IPS DF 6.9 (cell line): ENCODE results near the gene GRK1.
A peak's percentile ranks its signal among the peaks of the same experiment; 100 is the strongest.
"Not testable (repeated sequence)": the region's sequence is repeated elsewhere in the genome, so short reads cannot be mapped to it uniquely, and the experiment has no call there.

Experiments used
- DNase-seq: peaks from one replicate; pipeline ENCODE4 v3.0.0-alpha.2; 2013; ENCODE audit warnings: low read depth, low spot score
- H3K27ac ChIP-seq: one replicate; pipeline ENCODE4 v1.5.1; 2013; ENCODE audit warnings: low read length, control low read depth
- H3K27me3 ChIP-seq: 2 replicates; pipeline ENCODE4 v1.6.1; 2013; ENCODE audit warnings: mild to moderate bottlenecking, low read length; ENCODE audit not compliant: control insufficient read depth, insufficient read depth
- H3K36me3 ChIP-seq: 2 replicates; pipeline ENCODE4 v1.6.1; 2013; ENCODE audit warnings: low read length; ENCODE audit not compliant: control insufficient read depth, insufficient read depth
- H3K4me1 ChIP-seq: 2 replicates; pipeline ENCODE4 v1.6.1; 2013; ENCODE audit warnings: low read length; ENCODE audit not compliant: control insufficient read depth, insufficient read depth
- H3K4me3 ChIP-seq: 2 replicates; pipeline ENCODE4 v1.5.1; 2013; ENCODE audit warnings: mild to moderate bottlenecking, low read length
- H3K9me3 ChIP-seq: 2 replicates; pipeline ENCODE4 v1.6.1; 2013; ENCODE audit warnings: low read length, inconsistent platforms; ENCODE audit not compliant: control insufficient read depth, insufficient read depth
- WGBS: extraction: QIAGEN DNeasy Blood & Tissue Kit; methylation state at CpG from one replicate; pipeline ENCODE4 v1.1.7; 2013; ENCODE audit warnings: mixed read lengths, missing lambda C conversion rate; ENCODE audit not compliant: insufficient read length, insufficient coverage; 5-methylcytosine and 5-hydroxymethylcytosine counted together

GRK1 gene

DNA sequence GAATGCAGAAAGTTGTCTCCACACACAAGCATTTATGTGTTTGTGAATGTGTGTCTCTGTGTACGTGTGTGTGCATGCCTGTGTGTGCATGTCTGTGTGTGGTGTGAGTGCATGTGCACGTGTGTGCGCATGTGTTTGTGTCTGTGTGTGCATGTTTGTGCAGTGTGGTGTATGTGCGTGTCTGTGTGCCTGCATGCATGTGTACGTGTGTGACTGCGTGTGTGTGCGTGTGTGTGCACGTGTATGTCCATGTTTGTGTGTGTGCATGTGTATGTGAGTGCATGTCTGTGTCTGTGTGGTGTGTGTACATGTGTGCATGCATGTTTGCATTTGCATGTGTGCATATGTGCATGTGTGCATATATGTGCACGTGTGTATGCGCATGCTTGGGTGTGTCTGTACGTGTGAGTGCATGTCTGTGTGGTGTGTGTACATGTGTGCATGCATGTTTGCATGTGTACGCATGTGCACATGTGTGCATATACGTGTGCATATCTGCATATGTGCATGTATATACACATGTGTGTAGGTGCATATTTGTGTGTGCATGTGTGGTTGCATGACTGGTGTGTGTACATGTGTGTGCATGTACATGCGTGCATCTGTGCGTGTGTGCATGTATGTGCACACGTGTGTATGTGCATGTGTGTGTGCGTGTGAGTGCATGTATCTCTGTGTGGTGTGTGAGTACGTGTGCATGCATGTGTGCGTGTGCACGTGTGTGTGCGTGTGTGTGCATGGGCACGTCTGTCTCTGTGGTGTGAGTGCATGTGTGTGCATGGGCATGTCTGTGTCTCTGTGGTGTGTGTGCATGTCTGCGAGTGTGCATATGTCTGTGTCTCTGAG is 83.8 kb downstream of the GRK1 start:
- no CpG with 5 or more reads among the region's 23 CpGs for WGBS
- H3K27me3 ChIP-seq, result no peaks in the 10 kb centered on the region
- H3K4me1 ChIP-seq, result no peaks in the 10 kb centered on the region
- H3K27ac ChIP-seq, result no peak overlapping the region
- no peaks in the 10 kb centered on the region for H3K9me3 ChIP-seq
- no peaks in the 10 kb centered on the region for H3K36me3 ChIP-seq
- no peak for DNase-seq
- H3K4me3 ChIP-seq, result no peak overlapping the region

DNA sequence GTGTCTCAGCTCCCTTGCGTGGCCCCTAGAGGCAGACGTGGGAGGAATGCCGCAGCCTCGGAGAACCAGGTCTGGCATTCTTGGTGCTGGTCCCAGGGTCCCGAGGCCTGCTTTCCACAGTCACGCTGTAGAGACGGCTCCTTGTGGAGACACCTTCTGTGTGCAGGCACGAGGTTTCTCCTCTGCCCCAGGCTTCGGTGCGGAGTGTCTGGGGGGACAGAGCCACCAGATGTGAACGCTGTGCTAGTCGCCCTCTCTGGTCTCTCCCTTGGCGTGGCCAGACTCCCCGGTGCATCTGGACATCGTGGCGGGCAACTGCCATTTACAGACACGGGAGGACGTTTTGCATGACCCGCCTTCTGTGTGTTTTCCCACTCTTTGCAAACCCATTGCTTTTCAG is 84.5 kb downstream of the GRK1 start:
- no peak for DNase-seq
- WGBS, result no CpG with 5 or more reads among the region's 19 CpGs
- no peak overlapping the region for H3K4me3 ChIP-seq
- H3K4me1 ChIP-seq, result no peaks in the 10 kb centered on the region
- H3K36me3 ChIP-seq, result no peaks in the 10 kb centered on the region
- H3K27ac ChIP-seq, result no peak overlapping the region
- no peaks in the 10 kb centered on the region for H3K27me3 ChIP-seq
- H3K9me3 ChIP-seq, result no peaks in the 10 kb centered on the region

DNA sequence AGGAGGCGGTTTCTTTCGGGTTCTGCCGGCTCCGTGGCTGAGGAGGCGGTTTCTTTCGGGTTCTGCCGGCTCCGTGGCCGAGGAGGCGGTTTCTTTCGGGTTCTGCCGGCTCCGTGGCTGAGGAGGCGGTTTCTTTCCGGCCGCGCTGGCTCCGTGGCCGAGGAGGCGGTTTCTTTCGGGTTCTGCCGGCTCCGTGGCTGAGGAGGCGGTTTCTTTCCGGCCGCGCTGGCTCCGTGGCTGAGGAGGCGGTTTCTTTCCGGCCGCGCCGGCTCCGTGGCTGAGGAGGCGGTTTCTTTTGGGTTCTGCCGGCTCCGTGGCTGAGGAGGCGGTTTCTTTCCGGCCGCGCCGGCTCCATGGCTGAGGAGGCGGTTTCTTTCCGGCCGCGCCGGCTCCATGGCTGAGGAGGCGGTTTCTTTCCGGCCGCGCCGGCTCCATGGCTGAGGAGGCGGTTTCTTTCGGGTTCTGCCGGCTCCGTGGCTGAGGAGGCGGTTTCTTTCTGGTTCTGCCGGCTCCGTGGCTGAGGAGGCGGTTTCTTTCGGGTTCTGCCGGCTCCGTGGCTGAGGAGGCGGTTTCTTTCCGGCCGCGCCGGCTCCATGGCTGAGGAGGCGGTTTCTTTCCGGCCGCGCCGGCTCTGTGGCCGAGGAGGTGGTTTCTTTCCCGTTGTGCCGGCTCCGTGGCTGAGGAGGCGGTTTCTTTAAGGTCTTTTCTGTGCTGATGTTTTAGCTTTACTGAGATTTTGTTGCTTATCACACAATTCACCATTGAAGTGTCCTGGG is 85.4 kb downstream of the GRK1 start:
- WGBS, result no CpG with 5 or more reads among the region's 78 CpGs
- not testable (repeated sequence) for H3K4me3 ChIP-seq, H3K27ac ChIP-seq, H3K4me1 ChIP-seq, DNase-seq, H3K36me3 ChIP-seq, H3K27me3 ChIP-seq, H3K9me3 ChIP-seq

DNA sequence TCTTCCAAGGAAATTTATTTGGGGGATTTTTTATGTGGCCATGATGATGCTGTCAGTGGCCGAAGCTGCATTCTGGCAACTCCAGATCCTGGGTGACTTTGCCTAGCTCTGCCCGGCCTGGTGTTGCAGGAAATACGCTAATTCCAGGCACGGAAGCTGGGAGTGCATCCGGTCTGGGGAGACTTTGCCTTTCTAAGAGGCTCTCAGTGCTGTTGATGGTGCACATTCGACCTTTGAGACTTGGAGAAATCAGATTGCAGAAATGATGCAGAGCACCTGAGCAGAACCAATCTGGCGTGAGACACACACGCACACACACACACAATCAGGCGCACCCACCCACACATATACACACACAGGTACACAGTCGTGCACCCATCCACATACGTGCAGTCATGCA is 86.2 kb downstream of the GRK1 start:
- DNase-seq, result no peak
- Histone ChIP-seq H3K36me3 (no peaks in the 10 kb centered on the region), H3K4me1 (no peaks in the 10 kb centered on the region), H3K4me3 (no peak overlapping the region), H3K27me3 (no peaks in the 10 kb centered on the region; the same call in 1 of the 2 replicates), H3K9me3 (no peaks in the 10 kb centered on the region), H3K27ac (no peak overlapping the region)
- WGBS, result no CpG with 5 or more reads among the region's 11 CpGs

DNA sequence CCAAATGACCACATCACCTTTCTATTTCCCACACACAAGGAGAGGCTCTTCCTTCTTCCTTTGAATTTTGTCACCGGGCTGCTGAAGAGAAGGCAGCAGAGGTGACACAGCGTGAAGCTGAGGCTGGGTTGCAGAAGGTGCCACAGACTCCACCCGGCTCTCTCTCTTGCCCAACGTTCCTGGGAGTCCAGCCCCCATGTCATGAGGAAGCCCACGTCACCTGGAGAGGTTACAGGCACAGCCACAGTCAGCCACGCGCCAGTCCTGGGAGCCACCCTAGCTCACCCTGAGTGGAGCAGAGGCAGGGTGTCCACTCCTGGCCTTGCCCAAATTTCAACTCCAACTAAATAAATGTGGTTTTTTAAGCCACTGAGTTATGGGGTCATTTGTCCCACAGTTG is 87.2 kb downstream of the GRK1 start:
- DNase-seq, result no peak
- Histone ChIP-seq H3K27ac (no peak overlapping the region), H3K9me3 (no peaks in the 10 kb centered on the region), H3K4me3 (no peak overlapping the region), H3K4me1 (no peaks in the 10 kb centered on the region), H3K27me3 (no peaks in the 10 kb centered on the region; the same call in 1 of the 2 replicates), H3K36me3 (no peaks in the 10 kb centered on the region)
- no CpG with 5 or more reads among the region's 7 CpGs for WGBS

DNA sequence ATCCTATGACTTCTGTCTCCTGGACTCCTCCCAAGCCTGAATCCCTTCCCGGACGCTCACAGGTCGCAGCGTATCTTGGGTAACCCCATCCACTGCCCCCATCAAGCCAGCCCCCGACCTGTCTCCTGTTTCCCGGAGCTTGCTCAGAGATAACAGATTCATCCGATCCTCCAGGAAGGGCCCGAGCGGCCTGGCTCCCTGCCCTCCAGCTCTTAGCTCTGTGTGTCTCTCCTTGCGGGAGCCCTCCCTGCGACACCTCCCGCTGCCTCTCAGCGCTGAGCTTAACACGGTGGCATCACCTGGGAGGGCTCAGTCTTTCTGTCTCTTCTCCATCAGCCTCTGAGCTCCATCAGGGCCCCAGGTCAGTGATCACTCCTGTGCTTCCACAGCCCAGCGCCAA is 87.7 kb downstream of the GRK1 start:
- H3K27ac ChIP-seq, result no peak overlapping the region
- no peak for DNase-seq
- no peaks in the 10 kb centered on the region for H3K9me3 ChIP-seq
- H3K4me1 ChIP-seq, result no peaks in the 10 kb centered on the region
- no peak overlapping the region for H3K4me3 ChIP-seq
- WGBS, result no CpG with 5 or more reads among the region's 15 CpGs
- no peaks in the 10 kb centered on the region for H3K36me3 ChIP-seq
- peaks cover 3% of the 10 kb centered on the region; the same call in 1 of the 2 replicates for H3K27me3 ChIP-seq

DNA sequence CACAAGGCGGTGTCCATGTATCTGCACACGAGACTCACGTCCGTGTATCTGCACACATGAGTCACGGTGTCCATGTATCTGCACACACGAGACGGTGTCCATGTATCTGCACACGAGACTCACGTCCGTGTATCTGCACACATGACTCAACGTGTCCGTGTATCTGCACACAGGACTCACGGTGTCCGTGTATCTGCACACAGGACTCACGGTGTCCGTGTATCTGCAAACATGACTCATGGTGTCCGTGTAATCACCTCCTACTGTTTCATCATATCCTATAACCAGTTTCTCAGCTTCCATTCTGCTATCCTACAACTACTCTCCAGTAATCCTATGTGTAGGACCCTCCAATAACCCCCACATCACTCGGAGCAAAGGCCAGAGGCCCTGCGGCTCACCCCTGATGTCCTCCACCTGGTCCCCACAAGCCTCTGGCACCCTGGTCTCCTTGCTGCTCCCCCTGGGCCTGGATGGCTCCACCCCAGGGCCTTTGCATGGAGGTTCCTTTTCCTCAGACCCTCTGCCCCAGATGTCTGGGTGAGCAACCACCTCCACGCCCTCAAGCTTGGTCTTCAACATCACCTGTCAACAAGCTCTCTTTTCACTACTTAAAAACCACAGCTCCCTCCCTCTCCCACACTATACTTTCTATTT is 89.5 kb downstream of the GRK1 start:
- no CpG with 5 or more reads among the region's 20 CpGs for WGBS
- DNase-seq, result no peak

DNA sequence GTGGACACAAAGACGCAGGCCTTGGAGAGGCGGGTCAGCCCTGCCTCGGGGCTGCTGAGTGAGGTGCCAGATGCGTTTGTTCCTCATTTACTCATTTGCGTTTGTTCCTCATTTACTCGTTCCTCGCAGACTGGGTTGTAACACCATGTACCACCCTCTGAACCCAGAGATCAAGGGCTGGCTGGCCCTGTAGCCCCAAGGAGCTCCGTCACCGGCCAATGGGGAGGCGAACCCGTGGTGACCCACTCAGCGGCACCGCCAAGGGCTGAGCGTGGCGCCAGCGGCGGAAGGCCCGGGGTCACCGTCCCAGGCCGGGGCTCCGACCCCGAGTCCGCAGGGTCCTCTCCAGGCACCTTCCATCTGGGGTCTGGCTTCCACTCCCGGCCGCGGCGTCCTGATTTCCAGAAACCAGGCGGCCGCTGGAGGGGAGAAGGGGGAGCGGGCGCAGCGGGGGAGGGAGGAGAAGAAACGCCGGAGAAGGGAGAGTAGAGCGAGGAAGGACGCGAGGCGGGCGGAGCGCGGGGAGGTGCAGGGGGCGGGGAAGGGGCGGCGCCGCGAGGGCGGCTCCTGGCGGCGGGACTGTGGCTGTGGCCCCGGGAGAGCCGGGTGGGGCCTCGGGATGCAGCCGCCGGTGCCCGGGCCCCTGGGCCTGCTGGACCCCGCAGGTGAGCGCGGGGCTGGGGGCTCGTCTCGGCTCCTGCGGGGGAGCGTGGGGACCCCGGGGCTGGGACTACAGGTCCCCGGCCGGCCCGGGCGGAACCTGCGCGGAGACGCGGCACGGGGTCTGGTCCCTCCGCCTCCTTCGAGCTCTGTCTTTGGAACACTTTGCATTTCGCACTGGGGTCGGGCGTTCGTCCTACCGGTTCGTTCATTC is 91.9 kb downstream of the GRK1 start, which contains the start of gene TMEM255B:
Gene TMEM255B (plus strand): TSS at position 576 of the 874 bp plus-strand sequence. CDS start 44 bp downstream, at position 620.
- H3K4me3 ChIP-seq, result peak within 1 kb of the TSS; percentile 51; the same call in 1 of the 2 replicates
- H3K36me3 ChIP-seq, result no peaks in the 10 kb centered on the region
- H3K9me3 ChIP-seq, result no peaks in the 10 kb centered on the region
- H3K27ac ChIP-seq, result no peak within 1 kb of the TSS
- no CpG with 5 or more reads among the region's 80 CpGs for WGBS
- H3K27me3 ChIP-seq, result peaks cover 7% of the 10 kb centered on the region; the same call in 1 of the 2 replicates
- no peak for DNase-seq
- H3K4me1 ChIP-seq, result no peaks in the 10 kb centered on the region

More for the DNA sequence above, 89.5 kb downstream of the GRK1 start:
- no peaks in the 10 kb centered on the region for H3K36me3 ChIP-seq
- H3K4me3 ChIP-seq, result no peak overlapping the region
- H3K27me3 ChIP-seq, result peaks cover 7% of the 10 kb centered on the region; the same call in 1 of the 2 replicates
- H3K4me1 ChIP-seq, result no peaks in the 10 kb centered on the region
- no peaks in the 10 kb centered on the region for H3K9me3 ChIP-seq
- no peak overlapping the region for H3K27ac ChIP-seq

DNA sequence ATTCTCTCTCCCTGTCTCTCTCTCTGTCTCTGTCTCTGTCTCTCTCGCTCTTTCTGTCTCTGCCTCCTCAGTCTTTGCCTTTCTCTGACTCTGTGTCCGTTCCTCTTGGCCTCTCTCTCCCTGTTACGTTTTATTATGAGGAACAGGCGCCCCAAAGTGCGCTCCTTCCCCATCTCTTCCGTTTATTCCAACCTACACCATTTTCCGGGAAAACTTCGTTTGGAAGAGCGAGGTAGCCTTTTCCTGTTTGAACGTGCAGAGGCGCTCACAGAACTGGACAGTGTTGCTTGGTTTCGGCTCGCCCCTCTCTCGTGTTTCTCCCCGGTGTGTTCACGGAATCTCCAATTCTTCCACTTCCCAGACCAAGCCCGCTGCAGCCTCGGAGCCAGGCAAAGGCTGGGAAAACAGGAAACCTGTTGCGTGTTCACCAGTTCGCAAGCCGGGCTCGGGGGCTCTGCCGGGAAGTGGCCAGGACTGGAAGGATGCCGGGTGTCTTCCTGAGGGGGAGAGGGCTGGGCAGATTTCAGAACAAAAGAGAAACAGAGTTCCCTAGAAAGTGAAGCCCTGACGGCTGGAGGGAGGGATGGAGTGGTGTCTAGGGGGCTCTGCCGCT is 92.6 kb downstream of the GRK1 start:
- H3K9me3 ChIP-seq, result no peaks in the 10 kb centered on the region
- WGBS, result no CpG with 5 or more reads among the region's 26 CpGs
- no peak overlapping the region for H3K27ac ChIP-seq
- no peak for DNase-seq
- peak overlapping the region; percentile 51; the same call in 1 of the 2 replicates for H3K4me3 ChIP-seq
- H3K27me3 ChIP-seq, result peaks cover 7% of the 10 kb centered on the region; the same call in 1 of the 2 replicates
- H3K36me3 ChIP-seq, result no peaks in the 10 kb centered on the region
- H3K4me1 ChIP-seq, result no peaks in the 10 kb centered on the region
